Panc1 (cell line): Measurements from ENCODE around the gene KCNE4. TPM values are rescaled to one million over a fixed set of nuclear protein-coding genes. Genes with fewer than 3 reads are reported as not detected.

Experiments used
- ATAC-seq: fragments of 200-7000 bp; cut with Tn5 transposase; 2 replicates; pipeline ENCODE4 v1.9.1; 2020; ENCODE audit warnings: mild to moderate bottlenecking, moderate library complexity
- BruUV-seq: library from RNA; stranded (reverse); fragments of 400-500 nt; replicated peaks from 2 replicates; lab custom pipeline; 2021; lab: Mats Ljungman, UMichigan
- CTCF ChIA-PET: fragments of 300-600 bp; sonication (Branson Sonifier 250); formaldehyde crosslinking; loops from one replicate; lab custom pipeline; 2022; ENCODE audit warnings: antibody characterized with exemption; lab: Charles Lee
- POLR2A ChIA-PET: fragments of 300-600 bp; sonication (Branson Sonifier 250); formaldehyde crosslinking; loops from one replicate; lab custom pipeline; 2022; ENCODE audit warnings: antibody characterized with exemption; lab: Charles Lee
- DNase-seq: peaks from one replicate; pipeline ENCODE4 v3.0.0-alpha.2; 2010; ENCODE audit warnings: low read depth, low spot score
- H3K27ac ChIP-seq: 2 replicates; pipeline ENCODE4 v1.5.1; 2011; ENCODE audit warnings: mild to moderate bottlenecking, low read length, inconsistent platforms
- H3K27me3 ChIP-seq: fragments of 200-500 bp; sonication (Bioruptor generic); 2 replicates; pipeline ENCODE4 v1.6.0; 2014; ENCODE audit warnings: low read length, inconsistent platforms; ENCODE audit not compliant: control insufficient read depth, insufficient read depth
- H3K36me3 ChIP-seq: fragments of 200-500 bp; sonication (Bioruptor generic); 2 replicates; pipeline ENCODE4 v1.5.1; 2014; ENCODE audit warnings: inconsistent platforms, mild to moderate bottlenecking, low read length, moderate library complexity; ENCODE audit not compliant: control insufficient read depth, insufficient read depth
- H3K4me1 ChIP-seq: 2 replicates; pipeline ENCODE4 v1.5.1; 2011; ENCODE audit warnings: inconsistent platforms, mild to moderate bottlenecking, low read length, moderate library complexity; ENCODE audit not compliant: control insufficient read depth, insufficient read depth
- H3K4me3 ChIP-seq, 2 experiments: 2 replicates each; pipeline ENCODE4 v1.5.1; 2011 to 2012; ENCODE audit warnings: low read depth in 2 of 2, low read length in 2 of 2, mild to moderate bottlenecking in 2 of 2, inconsistent platforms in 1 of 2, moderate library complexity in 1 of 2
- H3K9me3 ChIP-seq: fragments of 200-500 bp; sonication (Bioruptor generic); 2 replicates; pipeline ENCODE4 v1.5.1; 2014; ENCODE audit warnings: low read depth, mild to moderate bottlenecking, inconsistent platforms, low read length, moderate library complexity; ENCODE audit not compliant: control insufficient read depth, insufficient read depth
- CTCF ChIP-seq: fragments of 450-650 bp; IDR thresholded peaks from 2 replicates; pipeline ENCODE4 v1.5.1; 2017; ENCODE audit warnings: mild to moderate bottlenecking
- POLR2AphosphoS5 ChIP-seq: IDR thresholded peaks from 2 replicates; pipeline ENCODE4 v1.6.1; 2012; ENCODE audit warnings: mild to moderate bottlenecking, low read depth, low read length, moderate library complexity
- REST ChIP-seq, 2 experiments: IDR thresholded peaks; 2 replicates each; pipeline ENCODE4 v1.6.1; 2011 to 2012; ENCODE audit warnings: low read depth in 2 of 2, control low read depth in 1 of 2, low read length in 1 of 2, mild to moderate bottlenecking in 1 of 2, moderate library complexity in 1 of 2; ENCODE audit not compliant: insufficient read depth in 1 of 2
- SIN3A ChIP-seq: IDR thresholded peaks from 2 replicates; pipeline ENCODE4 v1.6.1; 2012; ENCODE audit warnings: low read depth, mild to moderate bottlenecking, low read length, moderate library complexity, borderline replicate concordance; ENCODE audit not compliant: insufficient read depth
- TCF7L2 ChIP-seq: IDR thresholded peaks from 2 replicates; pipeline ENCODE4 v1.6.1; 2011; ENCODE audit warnings: mild to moderate bottlenecking, low read depth, low read length, inconsistent platforms
- in situ Hi-C: cut with HindIII; loops from 2 replicates; pipeline ENCODE4 v1.10.0; 2016; ENCODE audit warnings: low sequenced_read_pairs, low pct_unique_long_range_greater_than_20kb
- intact Hi-C: fragments of 100-400 bp; cut with micrococcal nuclease; formaldehyde crosslinking; loops from one replicate; pipeline ENCODE4 v1.10.0; 2022; ENCODE audit not compliant: unreplicated experiment
- total RNA-seq: library from RNA; stranded (reverse); gene quantifications from one replicate; pipeline ENCODE4 v1.2.1, GENCODE V29; 2021; ENCODE audit not compliant: unreplicated experiment

The KCNE4 gene
- total RNA-seq, 1 experiment from 2014 or later, result 0.21 TPM

GRCh38 chr2:223040527-223040926 is 11.5 kb upstream of the KCNE4 start:
- Histone ChIP-seq H3K36me3 (no peaks in the 10 kb centered on the region), H3K9me3 (no peaks in the 10 kb centered on the region), H3K4me3 (no peak overlapping the region), H3K27ac (no peak overlapping the region), H3K4me1 (no peaks in the 10 kb centered on the region), H3K27me3 (no peaks in the 10 kb centered on the region)
- ChIA-PET POLR2A (no interaction called here), CTCF (no interaction called here)
- DNase-seq, result no peak
- no TSS peak for BruUV-seq
- in situ Hi-C loops (no loop called here), intact Hi-C loops (no loop called here)
- TF ChIP-seq SIN3A, result no peak
- no peak for TF ChIP-seq REST (IDR thresholded peaks at IDR 0.05; ENCODE audit: insufficient read depth in 1 of 2, low read depth in 2 of 2, low read length in 1 of 2)
- TF ChIP-seq TCF7L2, result no peak
- no peak for TF ChIP-seq CTCF
- no peak for TF ChIP-seq POLR2AphosphoS5
- no peak for ATAC-seq

GRCh38 chr2:223041527-223042109 is 10.4 kb upstream of the KCNE4 start:
- ChIA-PET POLR2A (no interaction called here), CTCF (no interaction called here)
- TF ChIP-seq REST (IDR thresholded peaks at IDR 0.05; ENCODE audit: insufficient read depth in 1 of 2, low read depth in 2 of 2, low read length in 1 of 2) (no peak), POLR2AphosphoS5 (no peak), CTCF (no peak), TCF7L2 (no peak), SIN3A (no peak)
- H3K36me3 ChIP-seq, result no peaks in the 10 kb centered on the region
- no peaks in the 10 kb centered on the region for H3K9me3 ChIP-seq
- no peak overlapping the region; a peak in 1 of 4 replicates for H3K4me3 ChIP-seq
- no peak overlapping the region for H3K27ac ChIP-seq
- H3K4me1 ChIP-seq, result no peaks in the 10 kb centered on the region
- peak; percentile 87; the same call in 1 of the 2 replicates for ATAC-seq
- no TSS peak for BruUV-seq
- peak; percentile 30 for DNase-seq
- intact Hi-C loops (no loop called here), in situ Hi-C loops (no loop called here)
- H3K27me3 ChIP-seq, result no peaks in the 10 kb centered on the region
